Keratinocyte (primary cell): ENCODE data around the gene TMC1.

Source experiments
- EZH2 ChIP-seq: IDR thresholded peaks from one replicate; pipeline ENCODE4 v1.6.1; 2012; ENCODE audit warnings: inconsistent platforms, mild to moderate bottlenecking, low read length, moderate library complexity
- TF ChIP-seq, protein P1 (sequence below), 3 experiments: IDR thresholded peaks in 1 of 3; conservative IDR thresholded peaks in 1 of 3; optimal IDR thresholded peaks in 1 of 3; 2 replicates in 2 of 3; 3 replicates in 1 of 3; pipeline versions ENCODE3 to v1.5.1; 2011; ENCODE audit warnings: low read length in 3 of 3, mild to moderate bottlenecking in 3 of 3, moderate library complexity in 2 of 3, control low read depth in 1 of 3, inconsistent platforms in 1 of 3; ENCODE audit not compliant: insufficient read depth in 2 of 3; ENCODE audit errors: extremely low read depth in 1 of 3

DNA sequence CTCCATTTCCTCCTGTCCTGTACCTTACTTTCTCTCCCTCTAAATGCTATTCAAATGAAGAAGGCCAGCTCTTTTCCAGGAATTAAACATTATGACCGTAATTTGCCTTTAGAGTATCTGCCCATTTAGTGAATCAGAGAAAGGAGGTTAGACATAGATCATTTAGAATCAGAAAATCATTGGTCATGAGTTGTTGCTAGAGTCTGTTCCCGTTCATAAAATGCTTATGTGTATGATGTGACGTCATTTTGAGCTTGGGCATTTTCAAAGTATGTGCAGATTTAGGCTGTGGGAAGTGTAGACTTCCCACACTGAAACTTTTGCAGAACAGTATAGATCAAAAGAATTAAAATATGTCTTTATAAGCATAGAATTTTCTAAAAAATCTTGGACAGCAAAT, 268.5 kb downstream of the TMC1 start:
- TF ChIP-seq, protein P1, sequence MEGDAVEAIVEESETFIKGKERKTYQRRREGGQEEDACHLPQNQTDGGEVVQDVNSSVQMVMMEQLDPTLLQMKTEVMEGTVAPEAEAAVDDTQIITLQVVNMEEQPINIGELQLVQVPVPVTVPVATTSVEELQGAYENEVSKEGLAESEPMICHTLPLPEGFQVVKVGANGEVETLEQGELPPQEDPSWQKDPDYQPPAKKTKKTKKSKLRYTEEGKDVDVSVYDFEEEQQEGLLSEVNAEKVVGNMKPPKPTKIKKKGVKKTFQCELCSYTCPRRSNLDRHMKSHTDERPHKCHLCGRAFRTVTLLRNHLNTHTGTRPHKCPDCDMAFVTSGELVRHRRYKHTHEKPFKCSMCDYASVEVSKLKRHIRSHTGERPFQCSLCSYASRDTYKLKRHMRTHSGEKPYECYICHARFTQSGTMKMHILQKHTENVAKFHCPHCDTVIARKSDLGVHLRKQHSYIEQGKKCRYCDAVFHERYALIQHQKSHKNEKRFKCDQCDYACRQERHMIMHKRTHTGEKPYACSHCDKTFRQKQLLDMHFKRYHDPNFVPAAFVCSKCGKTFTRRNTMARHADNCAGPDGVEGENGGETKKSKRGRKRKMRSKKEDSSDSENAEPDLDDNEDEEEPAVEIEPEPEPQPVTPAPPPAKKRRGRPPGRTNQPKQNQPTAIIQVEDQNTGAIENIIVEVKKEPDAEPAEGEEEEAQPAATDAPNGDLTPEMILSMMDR (optimal IDR thresholded peaks at IDR 0.05 in 1 of 3, IDR thresholded peaks at IDR 0.05 in 1 of 3, conservative IDR thresholded peaks at IDR 0.05 in 1 of 3; ENCODE audit: extremely low read depth in 1 of 3, insufficient read depth in 2 of 3, low read length in 3 of 3), result no peak
- no peak for TF ChIP-seq EZH2
